ENCODE data around the gene SCAPER.

DNA sequence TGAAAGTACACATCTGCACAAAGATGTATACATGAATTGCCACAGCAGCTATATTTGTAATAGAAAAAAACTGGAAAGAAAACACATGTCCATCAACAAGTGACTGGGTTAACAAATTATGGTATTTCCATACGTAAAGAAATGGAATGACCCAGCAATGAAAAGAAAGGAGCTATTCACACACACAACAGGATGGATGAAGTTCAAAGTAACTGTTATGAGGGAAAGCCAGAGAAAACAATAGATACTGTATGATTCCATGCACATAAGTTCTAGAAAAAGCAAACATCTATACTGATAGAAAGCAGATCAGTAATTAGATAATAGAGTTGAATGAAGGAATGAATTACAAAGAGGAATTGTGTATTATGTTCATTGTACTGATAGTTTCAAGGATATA is 152.0 kb downstream of the SCAPER start:
- TF ChIP-seq, protein P1, sequence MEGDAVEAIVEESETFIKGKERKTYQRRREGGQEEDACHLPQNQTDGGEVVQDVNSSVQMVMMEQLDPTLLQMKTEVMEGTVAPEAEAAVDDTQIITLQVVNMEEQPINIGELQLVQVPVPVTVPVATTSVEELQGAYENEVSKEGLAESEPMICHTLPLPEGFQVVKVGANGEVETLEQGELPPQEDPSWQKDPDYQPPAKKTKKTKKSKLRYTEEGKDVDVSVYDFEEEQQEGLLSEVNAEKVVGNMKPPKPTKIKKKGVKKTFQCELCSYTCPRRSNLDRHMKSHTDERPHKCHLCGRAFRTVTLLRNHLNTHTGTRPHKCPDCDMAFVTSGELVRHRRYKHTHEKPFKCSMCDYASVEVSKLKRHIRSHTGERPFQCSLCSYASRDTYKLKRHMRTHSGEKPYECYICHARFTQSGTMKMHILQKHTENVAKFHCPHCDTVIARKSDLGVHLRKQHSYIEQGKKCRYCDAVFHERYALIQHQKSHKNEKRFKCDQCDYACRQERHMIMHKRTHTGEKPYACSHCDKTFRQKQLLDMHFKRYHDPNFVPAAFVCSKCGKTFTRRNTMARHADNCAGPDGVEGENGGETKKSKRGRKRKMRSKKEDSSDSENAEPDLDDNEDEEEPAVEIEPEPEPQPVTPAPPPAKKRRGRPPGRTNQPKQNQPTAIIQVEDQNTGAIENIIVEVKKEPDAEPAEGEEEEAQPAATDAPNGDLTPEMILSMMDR (conservative IDR thresholded peaks at IDR 0.05; ENCODE audit: low read length), result no peak
- TF ChIP-seq EZH2phosphoT487 (IDR thresholded peaks at IDR 0.05; ENCODE audit: borderline replicate concordance, low read depth, low read length), result no peak

Data from OCI-LY7 (cell line).